GM18867 (cell line): ENCODE results near the gene FTO.

Experiments
- ATAC-seq: cut with Tn5 transposase; IDR thresholded peaks from one replicate; pipeline ENCODE4 v1.9.1; 2021; ENCODE audit warnings: mild to moderate bottlenecking, moderate library complexity; ENCODE audit not compliant: unreplicated experiment

FTO gene

DNA sequence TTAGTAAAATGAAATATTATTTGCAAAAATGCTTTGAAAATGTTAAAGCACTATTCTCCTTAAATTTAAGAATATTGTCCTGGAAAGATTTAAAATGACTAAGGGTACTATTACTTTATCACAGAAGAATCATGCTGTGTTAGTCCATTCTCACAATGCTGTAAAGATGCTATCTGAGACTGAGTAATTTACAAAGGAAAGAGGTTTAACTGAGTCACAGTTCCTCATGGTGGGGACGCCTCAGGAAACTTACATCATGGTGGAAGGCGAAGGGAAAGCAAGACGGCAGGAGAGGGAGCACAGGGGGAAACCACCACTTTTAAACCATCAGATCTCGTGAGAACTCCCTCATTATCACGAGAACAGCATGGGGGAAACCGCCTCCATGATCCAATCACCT lies 337.0 kb downstream of the FTO start:
- no peak for ATAC-seq

DNA sequence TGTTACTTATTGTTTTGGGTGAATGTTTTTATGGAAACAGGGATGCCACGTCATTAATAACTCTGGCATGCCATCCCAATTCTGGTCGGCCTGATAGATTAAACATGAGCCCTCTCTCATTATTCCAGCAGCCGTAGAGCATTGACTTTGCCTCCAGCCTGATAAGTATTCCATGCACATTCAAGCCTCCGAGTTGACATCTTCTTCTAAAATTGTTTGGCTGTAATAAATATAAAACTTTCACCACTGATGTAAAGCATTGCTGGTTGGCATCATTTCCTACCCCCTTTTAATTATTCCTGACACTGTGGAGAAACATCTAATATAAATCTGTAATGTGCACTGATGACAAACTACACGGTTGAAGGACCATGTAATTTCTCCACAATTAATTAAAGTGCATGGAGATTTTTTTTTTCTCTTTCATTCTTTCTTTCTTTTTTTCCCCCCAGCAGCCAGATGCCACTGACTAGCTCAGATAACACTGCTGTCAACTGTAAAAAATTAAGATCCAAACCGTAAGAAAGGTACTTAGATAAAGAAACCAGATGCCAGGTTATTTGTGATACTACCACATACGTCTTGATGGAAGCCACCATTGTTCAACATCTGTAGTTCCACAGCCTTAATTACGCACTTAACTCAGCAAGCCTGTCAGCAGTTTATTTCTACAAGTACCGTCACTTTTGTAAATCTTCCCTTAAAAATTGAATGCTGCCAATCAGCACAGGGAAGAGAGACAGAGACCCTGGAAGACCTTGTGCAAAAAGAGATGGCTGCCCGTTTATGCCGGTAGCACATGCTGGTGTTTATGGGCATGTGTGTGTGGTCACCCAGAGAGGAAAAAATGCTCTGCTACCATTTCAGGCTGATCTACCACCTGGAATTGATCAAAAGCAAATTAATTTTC lies 344.9 kb downstream of the FTO start:
- ATAC-seq: no peak

GRCh38 chr16:54049591-54050458 lies 345.9 kb downstream of the FTO start:
- ATAC-seq: no peak

DNA sequence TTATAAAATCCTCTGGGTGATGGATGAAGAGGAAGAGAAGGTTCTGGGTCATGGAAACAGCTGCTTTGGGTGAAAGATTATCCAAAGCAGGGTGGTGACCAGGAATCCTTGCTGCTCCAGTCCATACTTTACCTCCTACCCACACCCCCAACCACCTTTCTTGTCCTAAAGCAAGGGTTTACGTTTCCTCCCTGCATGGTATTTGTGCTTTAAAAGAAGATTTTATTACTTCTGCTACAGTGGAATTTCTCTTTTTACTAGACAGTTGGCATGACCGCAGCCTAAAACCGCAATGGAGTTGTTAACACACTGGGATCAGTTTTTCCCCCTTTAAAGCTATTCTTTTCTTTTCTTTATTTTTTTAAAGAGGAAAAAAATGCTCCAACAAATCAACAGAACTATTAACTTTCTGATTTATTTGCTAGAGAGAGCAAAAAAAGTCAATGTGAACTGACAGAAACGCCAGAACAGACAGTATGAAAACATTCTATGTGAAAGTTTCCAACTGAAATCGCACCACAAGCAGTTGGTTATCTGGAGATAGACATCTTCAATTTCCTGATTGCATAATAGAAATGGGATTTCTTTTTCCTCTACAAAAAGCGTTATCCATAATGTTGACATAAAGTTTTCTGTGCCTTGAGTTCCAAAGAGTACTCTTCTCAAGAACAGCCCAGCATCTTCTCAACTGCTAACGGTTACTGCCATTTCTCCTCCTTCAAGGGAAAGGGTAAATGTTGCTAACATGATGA lies 346.7 kb downstream of the FTO start:
- no peak for ATAC-seq

- ATAC-seq: no peak
Measured at GRCh38 chr16:54051821-54052220, 347.9 kb downstream of the FTO start.

GRCh38 chr16:54052271-54052670 lies 348.3 kb downstream of the FTO start:
- no peak for ATAC-seq

DNA sequence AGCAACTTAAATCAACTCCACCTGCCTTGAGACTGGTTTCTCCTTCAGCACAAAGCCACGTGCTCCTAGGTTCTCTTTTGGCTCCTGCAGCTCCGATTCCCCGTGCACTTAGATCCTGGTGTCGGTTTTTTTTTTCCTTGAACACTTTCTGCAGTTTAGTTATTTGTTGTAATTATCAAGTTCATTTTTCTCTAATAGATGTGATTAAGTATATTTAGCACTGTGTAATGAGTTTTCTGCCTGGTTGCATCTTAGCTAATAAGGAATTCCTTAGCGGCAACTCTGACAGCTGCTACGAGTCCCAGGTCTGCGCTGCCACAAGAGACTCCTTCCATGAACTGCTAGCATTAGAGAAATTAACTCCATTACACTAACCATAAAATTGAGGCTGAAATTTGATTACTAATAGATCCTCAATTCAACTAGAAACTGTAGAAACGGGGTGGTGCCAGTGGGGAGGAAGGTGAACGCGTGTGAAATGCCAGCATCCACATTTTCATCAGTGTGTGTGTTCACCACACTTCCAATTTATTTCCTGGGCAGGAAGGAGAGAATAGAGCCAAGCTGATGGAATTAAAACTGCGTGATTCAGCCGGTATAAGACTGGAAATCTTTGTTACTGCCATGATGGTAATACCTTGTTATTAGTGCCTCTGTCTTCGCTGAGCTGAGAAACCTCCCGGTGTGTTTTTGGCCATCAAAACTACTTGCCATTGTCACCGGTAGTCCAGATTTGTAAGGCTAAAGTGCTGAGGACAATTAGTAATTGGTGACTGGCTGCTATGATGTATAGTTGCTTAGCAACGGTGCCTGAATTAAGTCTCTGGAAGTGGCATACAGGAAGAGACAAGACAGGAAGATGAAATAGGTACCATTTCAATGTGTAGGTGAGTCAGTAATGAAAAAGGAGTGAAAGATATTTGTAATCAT lies 350.2 kb downstream of the FTO start:
- ATAC-seq: no peak

GRCh38 chr16:54055191-54055590 lies 351.2 kb downstream of the FTO start:
- no peak for ATAC-seq

- no peak for ATAC-seq
Measured at GRCh38 chr16:54055864-54056263, 351.9 kb downstream of the FTO start.

DNA sequence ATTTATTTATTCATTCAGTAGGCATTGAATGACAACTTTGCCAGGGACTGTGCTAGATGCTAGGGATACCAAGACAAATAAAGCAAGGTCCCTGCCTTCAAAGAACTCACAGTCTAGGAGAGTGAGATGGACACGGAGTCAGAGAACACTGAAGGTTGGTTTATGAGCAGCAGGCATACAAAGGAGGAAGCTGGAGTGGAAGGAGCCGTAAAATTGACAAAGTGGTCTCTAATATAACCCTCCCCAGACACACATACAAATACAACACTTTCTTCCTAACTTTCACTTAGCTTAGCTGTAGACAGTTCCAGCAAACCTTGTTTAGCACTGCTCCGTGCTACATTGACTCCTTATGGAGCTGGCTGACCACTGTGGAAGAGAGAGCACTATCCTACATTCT lies 353.0 kb downstream of the FTO start:
- no peak for ATAC-seq

DNA sequence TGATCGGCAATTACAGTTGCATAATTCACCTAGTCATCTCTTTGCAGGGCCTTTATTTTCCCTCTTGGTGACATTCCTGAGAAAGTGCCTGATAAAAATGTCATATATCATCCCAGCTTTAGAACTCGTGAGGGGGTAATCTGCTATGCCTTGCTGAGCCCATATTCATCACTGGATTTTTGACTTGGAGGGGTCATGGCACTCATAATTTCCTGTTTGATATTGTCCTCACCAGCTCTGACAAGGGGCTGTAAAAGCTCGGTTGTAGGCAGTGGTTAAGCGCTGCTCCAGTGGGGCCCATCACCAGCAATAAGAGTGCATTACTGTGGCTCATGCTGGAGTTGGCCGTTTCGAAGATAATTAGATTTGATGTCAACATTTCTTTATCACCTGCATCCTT lies 355.4 kb downstream of the FTO start:
- ATAC-seq: no peak

DNA sequence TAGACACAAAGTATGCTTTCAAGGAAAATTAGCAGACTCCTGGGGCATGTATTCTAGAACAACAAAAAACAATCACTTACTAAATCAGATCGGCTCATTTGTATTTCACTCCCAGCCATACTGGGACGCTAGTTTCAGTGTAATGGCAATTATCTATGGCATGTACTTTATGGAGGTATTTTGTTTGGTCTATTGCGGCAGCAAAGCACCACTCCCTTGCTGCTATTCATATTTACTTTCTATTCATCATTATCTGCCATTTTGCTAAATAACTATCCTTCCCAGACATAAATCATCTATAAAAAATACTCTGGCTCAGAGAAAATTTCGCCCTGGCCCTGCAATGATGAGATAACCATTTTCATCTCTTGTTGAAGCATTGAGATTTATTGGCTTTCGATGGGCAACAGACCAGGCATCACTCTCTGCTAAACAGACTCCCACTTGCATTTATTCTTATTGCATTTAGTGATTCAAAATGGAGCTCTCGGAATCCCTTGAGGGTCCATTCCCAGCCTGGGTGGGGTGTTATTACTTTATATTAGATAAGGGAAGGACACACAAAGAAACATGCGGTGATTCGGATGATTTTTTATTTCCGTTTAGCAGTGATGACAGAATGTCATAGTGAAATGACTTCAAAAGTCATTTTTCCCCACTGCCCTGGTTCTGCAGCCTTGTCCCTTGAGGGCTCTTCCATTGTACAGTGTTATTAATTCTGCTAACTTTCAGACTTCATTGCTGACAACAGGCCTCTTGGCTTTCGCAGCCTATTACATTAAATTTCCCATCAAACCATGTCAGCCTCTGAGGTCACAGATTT lies 356.9 kb downstream of the FTO start:
- ATAC-seq: no peak

DNA sequence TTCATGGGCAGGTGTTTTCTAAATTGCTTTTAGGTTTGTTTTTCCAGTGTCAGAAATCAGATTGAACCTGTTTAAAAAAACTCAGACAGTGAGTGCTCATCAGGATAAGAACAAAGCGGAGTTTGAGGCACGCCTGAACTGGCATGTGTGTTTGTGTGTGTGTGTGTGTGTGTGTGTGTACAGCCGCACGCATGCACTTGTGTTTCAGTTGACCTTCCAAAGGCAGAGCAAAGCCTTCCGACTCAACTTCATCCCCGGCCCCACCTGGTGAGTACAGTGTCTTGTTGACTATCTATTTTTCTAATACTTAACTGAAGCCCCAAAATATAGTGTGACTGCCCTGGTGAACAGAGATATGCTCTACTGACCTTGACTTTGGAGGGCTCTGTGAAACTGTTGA lies 357.5 kb downstream of the FTO start:
- ATAC-seq: no peak

- no peak for ATAC-seq
Measured at GRCh38 chr16:54062361-54063278, 358.7 kb downstream of the FTO start.

DNA sequence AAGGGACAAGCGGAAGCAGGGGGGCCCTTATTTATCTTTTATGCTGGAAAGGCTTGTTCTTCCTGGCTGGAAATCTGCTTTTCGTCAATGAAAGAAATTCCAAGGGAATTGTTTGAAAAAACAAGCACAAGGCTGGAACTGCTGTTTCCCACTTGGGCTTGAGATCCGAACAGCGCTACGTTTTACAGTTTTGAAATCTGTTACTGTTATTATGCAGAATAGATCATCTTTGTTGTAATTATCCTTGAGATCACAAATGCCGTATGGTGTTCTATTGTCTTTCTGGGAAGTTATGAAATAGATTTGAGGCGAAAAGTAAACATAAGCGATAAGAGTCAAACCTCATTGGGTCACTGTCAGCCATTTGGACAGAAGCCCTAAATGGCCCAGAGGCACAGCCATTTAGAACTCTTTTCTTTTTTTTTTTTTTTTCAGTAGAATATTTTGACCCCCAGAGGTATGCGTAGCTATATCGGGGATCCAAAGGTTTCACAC lies 359.4 kb downstream of the FTO start:
- ATAC-seq: no peak

- no peak for ATAC-seq
Measured at GRCh38 chr16:54066451-54067105, 362.6 kb downstream of the FTO start.

GRCh38 chr16:54067322-54068065 lies 363.5 kb downstream of the FTO start:
- no peak for ATAC-seq
